Kidney (tissue), 14 donors: Measurements from ENCODE around the gene CCDC68. TPM values are rescaled to one million over a fixed set of nuclear protein-coding genes. Genes with fewer than 3 reads are reported as not detected.
"Not testable (repeated sequence)": the region's sequence is repeated elsewhere in the genome, so short reads cannot be mapped to it uniquely, and the experiment has no call there.

Experiments used
- DNase-seq, 5 donors: peaks; one replicate each; pipeline ENCODE4 v3.0.0-alpha.2; 2013 to 2020
- FAIRE-seq: peaks from 2 replicates; lab custom pipeline; 2012; peaks lifted over from hg19 to GRCh38; lab: Jason Lieb, UNC
- H3K27ac ChIP-seq, 2 donors: one replicate each; pipeline ENCODE4 v1.7.0; 2013; ENCODE audit warnings: low read depth in 2 of 2, low read length in 2 of 2, inconsistent platforms in 1 of 2
- H3K27me3 ChIP-seq: one replicate; pipeline ENCODE4 v1.7.1; 2013; ENCODE audit warnings: low read length, inconsistent platforms; ENCODE audit not compliant: control insufficient read depth, insufficient read depth
- H3K36me3 ChIP-seq, 3 donors: one replicate each; pipeline versions ENCODE4 v1.7.0 to v1.7.1; 2013; ENCODE audit warnings: low read length in 3 of 3, control low read depth in 1 of 3, inconsistent platforms in 1 of 3; ENCODE audit not compliant: insufficient read depth in 3 of 3, control insufficient read depth in 2 of 3
- H3K4me1 ChIP-seq, 3 donors: one replicate each; pipeline versions ENCODE4 v1.7.0 to v1.7.1; 2013; ENCODE audit warnings: low read length in 3 of 3, inconsistent platforms in 1 of 3, low read depth in 1 of 3; ENCODE audit not compliant: control insufficient read depth in 2 of 3, insufficient read depth in 2 of 3
- H3K4me3 ChIP-seq, 3 donors: one replicate each; pipeline versions ENCODE4 v1.7.0 to v1.8.1; 2013; ENCODE audit warnings: low read length in 3 of 3, control low read depth in 1 of 3, inconsistent platforms in 1 of 3
- H3K9ac ChIP-seq, 3 donors: one replicate each; pipeline versions ENCODE4 v1.7.0 to v1.7.1; 2013; ENCODE audit warnings: low read length in 3 of 3, control low read depth in 1 of 3, inconsistent platforms in 1 of 3
- H3K9me3 ChIP-seq, 3 donors: one replicate each; pipeline versions ENCODE4 v1.7.0 to v1.7.1; 2013; ENCODE audit warnings: low read length in 3 of 3, control low read depth in 1 of 3, inconsistent platforms in 1 of 3; ENCODE audit not compliant: control insufficient read depth in 2 of 3, insufficient read depth in 1 of 3
- CTCF ChIP-seq: IDR thresholded peaks from 3 replicates; pipeline ENCODE4 v1.5.1; 2012; ENCODE audit warnings: mild to moderate bottlenecking, moderate library complexity, borderline replicate concordance; ENCODE audit not compliant: insufficient read depth; ENCODE audit errors: extremely low read depth
- intact Hi-C: fragments of 100-400 bp; cut with DNase I; formaldehyde crosslinking; loops from one replicate; pipeline ENCODE4 v1.11.1; 2022
- polyA plus RNA-seq: library from polyadenylated mRNA; stranded (reverse); fragments of 350-450 nt; fragmentation: Illumina TruSeq; extraction: RNeasy Lipid Tissue Mini Kit (QIAGEN cat#74804); gene quantifications from one replicate; pipeline ENCODE4 v1.2.3, GENCODE V29; 2014; ENCODE audit warnings: low read depth, low replicate concordance; ENCODE audit not compliant: insufficient read depth
- total RNA-seq: library from RNA; stranded (reverse); fragmentation: NEBNext Ultra II Directional; extraction: Animal tissue kit (Norgen Biotek cat#: 25700); gene quantifications from one replicate; pipeline ENCODE4 v1.2.1, GENCODE V29; 2021
- donor health status: control.
- donor health status: control.
- donor health status: control.
- donor health status: control.
- donor health status: control.
- donor health status: DM: yes; HTN: yes; CAD: no.
- donor health status: Normal renal cell carcinoma (clear cell type).

CCDC68 gene
- total and polyA plus RNA-seq, 2 donors from 2014 or later = 2.6 to 6.1 TPM

- TF ChIP-seq CTCF = no peak
- FAIRE-seq (no peak), DNase-seq (no peak)
- Histone ChIP-seq H3K9me3 (no peaks in the 10 kb centered on the region), H3K27ac (no peak overlapping the region), H3K4me1 (no peaks in the 10 kb centered on the region), H3K9ac (no peak overlapping the region), H3K4me3 (no peak overlapping the region), H3K27me3 (no peaks in the 10 kb centered on the region), H3K36me3 (no peaks in the 10 kb centered on the region)
- intact Hi-C loops = no loop called here
Observed at GRCh38 chr18:54856105-54856646, 103.1 kb downstream of the CCDC68 start.

- FAIRE-seq, H3K9ac ChIP-seq, H3K36me3 ChIP-seq, H3K9me3 ChIP-seq, intact Hi-C loops, DNase-seq, H3K27ac ChIP-seq, H3K27me3 ChIP-seq, H3K4me1 ChIP-seq, H3K4me3 ChIP-seq: not testable (repeated sequence)
Observed at GRCh38 chr18:54855050-54855449, 104.2 kb downstream of the CCDC68 start.

- no peaks in the 10 kb centered on the region for H3K27me3 ChIP-seq
- no peak for TF ChIP-seq CTCF
- FAIRE-seq (no peak), DNase-seq (no peak)
- no peak overlapping the region for H3K4me3 ChIP-seq
- no peaks in the 10 kb centered on the region for H3K9me3 ChIP-seq
- intact Hi-C loops = no loop called here
- H3K27ac ChIP-seq = no peak overlapping the region
- H3K9ac ChIP-seq = no peak overlapping the region
- no peaks in the 10 kb centered on the region for H3K4me1 ChIP-seq
- no peaks in the 10 kb centered on the region for H3K36me3 ChIP-seq
Observed at GRCh38 chr18:54852780-54853675, 106.2 kb downstream of the CCDC68 start.

Other genes with a start within 250 kb of the CCDC68 start
- gene RAB27B, start 131.0 kb downstream of the CCDC68 start, total RNA-seq = 4.1 TPM
- gene RAB27B, start 131.0 kb downstream of the CCDC68 start, polyA plus RNA-seq = 0.32 TPM